H1 (cell line): Measurements from ENCODE around the gene TMEM14B. TPM values are rescaled to one million over a fixed set of nuclear protein-coding genes. Genes with fewer than 3 reads are reported as not detected.
A peak's percentile ranks its signal among the peaks of the same experiment; 100 is the strongest.

Experiments
- CTCF ChIA-PET: fragments of 300-600 bp; sonication (Branson Sonifier 250); formaldehyde crosslinking; loops from one replicate; lab custom pipeline; 2021; ENCODE audit not compliant: partially characterized antibody; lab: Charles Lee
- POLR2A ChIA-PET: fragments of 300-600 bp; sonication (Branson Sonifier 250); formaldehyde crosslinking; loops from one replicate; lab custom pipeline; 2021; ENCODE audit warnings: inconsistent platforms; ENCODE audit not compliant: partially characterized antibody; lab: Charles Lee
- DNase-seq, 2 experiments: peaks; one replicate each; pipeline versions ENCODE4 v3.0.0 to v3.0.0-alpha.2; 2010 to 2022; ENCODE audit warnings: low spot score in 2 of 2, low read depth in 1 of 2, mixed read lengths in 1 of 2
- FAIRE-seq: peaks from 2 replicates; lab custom pipeline; 2011; peaks lifted over from hg19 to GRCh38; lab: Jason Lieb, UNC
- H2AFZ ChIP-seq: 2 replicates; pipeline ENCODE4 v1.8.1; 2012; ENCODE audit warnings: low read length, inconsistent platforms
- H2AK5ac ChIP-seq: 2 replicates; pipeline ENCODE4 v1.6.1; 2013; ENCODE audit warnings: low read depth, low read length
- H2BK120ac ChIP-seq: replicated peaks from 2 replicates; pipeline ENCODE3; 2013; ENCODE audit warnings: low read depth, low read length, inconsistent platforms
- H2BK12ac ChIP-seq: 2 replicates; pipeline ENCODE4 v1.6.1; 2013; ENCODE audit warnings: low read depth, low read length
- H2BK15ac ChIP-seq: 2 replicates; pipeline ENCODE4 v1.6.1; 2013; ENCODE audit warnings: low read length
- H2BK20ac ChIP-seq: 2 replicates; pipeline ENCODE4 v1.6.1; 2013; ENCODE audit warnings: low read length
- H2BK5ac ChIP-seq: 2 replicates; pipeline ENCODE4 v1.6.1; 2013; ENCODE audit warnings: low read depth, low read length
- H3K14ac ChIP-seq: 2 replicates; pipeline ENCODE4 v1.6.1; 2013; ENCODE audit warnings: inconsistent platforms; ENCODE audit not compliant: insufficient read length
- H3K18ac ChIP-seq: 2 replicates; pipeline ENCODE4 v1.6.1; 2013; ENCODE audit warnings: low read length; ENCODE audit errors: extremely low read depth
- H3K23ac ChIP-seq: 2 replicates; pipeline ENCODE4 v1.6.1; 2013; ENCODE audit warnings: inconsistent platforms; ENCODE audit not compliant: insufficient read length
- H3K23me2 ChIP-seq: 2 replicates; pipeline ENCODE4 v1.6.1; 2013; ENCODE audit warnings: low read depth, low read length
- H3K27ac ChIP-seq: 2 replicates; pipeline ENCODE4 v1.6.1; 2011; ENCODE audit warnings: low read depth, low read length, inconsistent platforms
- H3K27me3 ChIP-seq, 4 experiments: replicated peaks in 1 of 4; 1 replicate in 1 of 4; 2 replicates in 3 of 4; pipeline versions ENCODE4 v1.6.1 to v1.8.1; 2011 to 2013; ENCODE audit warnings: low read length in 3 of 4, mild to moderate bottlenecking in 3 of 4, inconsistent platforms in 2 of 4, mixed read lengths in 2 of 4, moderate library complexity in 1 of 4; ENCODE audit not compliant: control insufficient read depth in 3 of 4, insufficient read depth in 3 of 4; ENCODE audit errors: extremely low read depth in 1 of 4
- H3K36me3 ChIP-seq, 4 experiments: 2 replicates each; pipeline versions ENCODE4 v1.6.1 to v1.8.1; 2011 to 2013; ENCODE audit warnings: mild to moderate bottlenecking in 4 of 4, low read length in 3 of 4, moderate library complexity in 2 of 4, control low read depth in 1 of 4, inconsistent platforms in 1 of 4; ENCODE audit not compliant: insufficient read depth in 4 of 4, control insufficient read depth in 2 of 4
- H3K4ac ChIP-seq: replicated peaks from 2 replicates; pipeline ENCODE3; 2013; ENCODE audit warnings: low read length, low read depth, mixed read lengths, inconsistent platforms; ENCODE audit not compliant: insufficient read length
- H3K4me1 ChIP-seq, 4 experiments: replicated peaks in 1 of 4; 1 replicate in 1 of 4; 2 replicates in 3 of 4; pipeline versions ENCODE4 v1.6.1 to v1.8.1; 2011 to 2013; ENCODE audit warnings: low read length in 3 of 4, inconsistent platforms in 2 of 4, mixed read lengths in 1 of 4; ENCODE audit not compliant: insufficient read depth in 4 of 4, control insufficient read depth in 3 of 4
- H3K4me2 ChIP-seq, 2 experiments: 2 replicates each; pipeline versions ENCODE4 v1.6.1 to v1.8.1; 2011 to 2013; ENCODE audit warnings: low read depth in 2 of 2, low read length in 2 of 2, control low read depth in 1 of 2, inconsistent platforms in 1 of 2, mild to moderate bottlenecking in 1 of 2; ENCODE audit not compliant: insufficient read depth in 1 of 2
- H3K4me3 ChIP-seq, 4 experiments: fragments of 200-600, 300-600 bp in 1 of 4; sonication (generic), shearing (Covaris generic), sonication (Bioruptor Twin) in 1 of 4; 2 replicates each; pipeline versions ENCODE4 v1.5.1 to v1.8.1; 2011 to 2016; ENCODE audit warnings: low read length in 4 of 4, low read depth in 3 of 4, control low read depth in 2 of 4, inconsistent platforms in 2 of 4, mild to moderate bottlenecking in 2 of 4, mixed read lengths in 1 of 4, moderate library complexity in 1 of 4; ENCODE audit not compliant: insufficient read depth in 2 of 4; ENCODE audit errors: extremely low read depth in 1 of 4
- H3K56ac ChIP-seq: replicated peaks from 2 replicates; pipeline ENCODE3; 2013; ENCODE audit warnings: low read depth, mild to moderate bottlenecking, mixed read lengths, low read length, inconsistent platforms; ENCODE audit not compliant: insufficient read length
- H3K79me1 ChIP-seq: 2 replicates; pipeline ENCODE4 v1.6.1; 2013; ENCODE audit warnings: low read depth, low read length, control low read depth
- H3K79me2 ChIP-seq, 2 experiments: 2 replicates each; pipeline versions ENCODE4 v1.6.1 to v1.8.1; 2012 to 2013; ENCODE audit warnings: low read length in 2 of 2, mild to moderate bottlenecking in 2 of 2, inconsistent platforms in 1 of 2; ENCODE audit not compliant: insufficient read depth in 2 of 2, control insufficient read depth in 1 of 2
- H3K9ac ChIP-seq, 4 experiments: replicated peaks in 1 of 4; 1 replicate in 1 of 4; 2 replicates in 3 of 4; pipeline versions ENCODE4 v1.6.1 to v1.8.1; 2011 to 2013; ENCODE audit warnings: low read depth in 3 of 4, low read length in 3 of 4, control low read depth in 2 of 4, mild to moderate bottlenecking in 2 of 4, moderate library complexity in 2 of 4, inconsistent platforms in 1 of 4; ENCODE audit errors: extremely low read depth in 1 of 4
- H3K9me3 ChIP-seq, 2 experiments: 2 replicates each; pipeline versions ENCODE4 v1.6.1 to v1.8.1; 2012 to 2013; ENCODE audit warnings: mild to moderate bottlenecking in 2 of 2, moderate library complexity in 2 of 2, control low read depth in 1 of 2, inconsistent platforms in 1 of 2, low read depth in 1 of 2, low read length in 1 of 2, mixed read lengths in 1 of 2; ENCODE audit not compliant: insufficient read depth in 2 of 2
- H4K20me1 ChIP-seq, 2 experiments: replicated peaks in 1 of 2; 2 replicates each; pipeline versions ENCODE3 to v1.8.1; 2011 to 2013; ENCODE audit warnings: inconsistent platforms in 2 of 2, low read length in 2 of 2, mild to moderate bottlenecking in 1 of 2; ENCODE audit not compliant: insufficient read depth in 2 of 2, control insufficient read depth in 1 of 2
- H4K5ac ChIP-seq: 2 replicates; pipeline ENCODE4 v1.6.1; 2013; ENCODE audit warnings: low read length, low read depth, mixed read lengths, inconsistent platforms; ENCODE audit not compliant: insufficient read length
- H4K8ac ChIP-seq: 2 replicates; pipeline ENCODE4 v1.8.0; 2013; ENCODE audit warnings: mild to moderate bottlenecking, moderate library complexity, low read length, inconsistent platforms; ENCODE audit not compliant: insufficient read depth; ENCODE audit errors: extremely low read depth
- H4K91ac ChIP-seq: replicated peaks from 2 replicates; pipeline ENCODE3; 2013; ENCODE audit warnings: low read length, mixed read lengths, inconsistent platforms; ENCODE audit not compliant: insufficient read length
- NANOG ChIP-seq: IDR thresholded peaks from 2 replicates; pipeline ENCODE4 v1.6.1; 2011; ENCODE audit warnings: low read length, low read depth, mild to moderate bottlenecking, inconsistent platforms; ENCODE audit not compliant: insufficient read depth, poor library complexity, severe bottlenecking
- WGBS, 2 experiments: shearing (Covaris generic) in 1 of 2; methylation state at CpG; one replicate each; pipeline versions ENCODE4 v1.1.6 to v1.1.7; 2013 to 2015; ENCODE audit warnings: low lambda C conversion rate in 2 of 2, mixed read lengths in 2 of 2, inconsistent platforms in 1 of 2, low coverage in 1 of 2, missing lambda C conversion rate in 1 of 2; ENCODE audit not compliant: insufficient replicate concordance in 2 of 2, insufficient coverage in 1 of 2, insufficient read length in 1 of 2; ENCODE audit errors: extremely low coverage in 1 of 2, missing lambda C conversion rate in 1 of 2; 5-methylcytosine and 5-hydroxymethylcytosine counted together
- polyA plus RNA-seq, 7 experiments: library from polyadenylated mRNA; depleted of rRNA in 3 of 7; stranded (reverse) in 5 of 7; unstranded in 2 of 7; fragments of >200 nt in 5 of 7; fragments of 200-250 nt in 2 of 7; gene quantifications; 1 replicate in 5 of 7; 2 replicates in 1 of 7; 4 replicates in 1 of 7; pipeline versions ENCODE4 v1.2.1 to v1.2.3, GENCODE V29; 2011 to 2013; ENCODE audit warnings: missing spikeins in 2 of 7, mixed read lengths in 2 of 7
- total RNA-seq: library from RNA; stranded (reverse); fragmentation: NEBNext Ultra II Directional; extraction: Animal tissue kit (Norgen Biotek cat#: 25700); gene quantifications from 2 replicates; pipeline ENCODE4 v1.2.1, GENCODE V29; 2021

TMEM14B gene
- total and polyA plus RNA-seq, 2 of the 8 experiments (the other 6 are each of a cell fraction or from before 2014, with no cell fraction given), result 84.6 to 109 TPM

GRCh38 chr6:10719964-10720264 lies 27.7 kb upstream of the TMEM14B start:
- no peak overlapping the region for H4K5ac ChIP-seq
- peaks cover 4% of the 10 kb centered on the region; the same call in 1 of the 2 replicates for H3K23me2 ChIP-seq
- H3K4me3 ChIP-seq, result no peak overlapping the region
- CTCF ChIA-PET, result interaction anchor here (0.7 to 1.3 kb wide), 4 partner anchors 11 to 250 kb away, joined by 3 read pairs; no protein-coding TSS in a partner anchor
- no peak overlapping the region for H2BK15ac ChIP-seq
- no peak overlapping the region for H3K4ac ChIP-seq
- no peak overlapping the region for H3K56ac ChIP-seq
- no peak for DNase-seq
- peaks cover 6 to 13% of the 10 kb centered on the region in 2 experiments; a peak in 3 of 4 replicates for H3K79me2 ChIP-seq
- H3K27me3 ChIP-seq, result no peaks in the 10 kb centered on the region
- no peak overlapping the region for H3K9ac ChIP-seq
- H3K36me3 ChIP-seq, result peaks cover 0 to 3% (median 0%) of the 10 kb centered on the region in 4 experiments; a peak in 2 of 8 replicates
- no peak overlapping the region for H2BK12ac ChIP-seq
- H2BK120ac ChIP-seq, result no peak overlapping the region
- WGBS, 2 experiments, result 98% methylated on average over 9 of the region's 21 CpGs; no CpG with 5 or more reads in 1 of the 2 experiments
- FAIRE-seq, result no peak
- H3K23ac ChIP-seq, result no peak overlapping the region
- H4K91ac ChIP-seq, result no peak overlapping the region
- H3K79me1 ChIP-seq, result 0 out of 2 replicates have a peak, but pooled peaks cover 6% of the 10 kb centered on the region
- POLR2A ChIA-PET, result interaction anchor here (1.2 to 6.9 kb wide), 4 partner anchors 9 to 27 kb away, joined by 3 to 39 read pairs (median 16); partner anchors contain the start of genes C6orf52, PAK1IP1 and TMEM14B
- no peak overlapping the region for H4K8ac ChIP-seq
- H2AFZ ChIP-seq, result no peak overlapping the region
- H2BK20ac ChIP-seq, result no peak overlapping the region
- H3K27ac ChIP-seq, result no peak overlapping the region
- H3K18ac ChIP-seq, result peak overlapping the region; percentile 7; the same call in 1 of the 2 replicates
- H2BK5ac ChIP-seq, result 0 out of 2 replicates have a peak overlapping the region, but pooled peaks have one; percentile 60
- H3K4me2 ChIP-seq, result no peak overlapping the region
- no peaks in the 10 kb centered on the region for H4K20me1 ChIP-seq
- H3K9me3 ChIP-seq, result peaks cover 0 to 9% of the 10 kb centered on the region in 2 experiments; a peak in 3 of 4 replicates
- peaks cover 0 to 12% (median 4%) of the 10 kb centered on the region in 4 experiments; a peak in 3 of 7 replicates for H3K4me1 ChIP-seq
- H3K14ac ChIP-seq, result no peak overlapping the region
- no peak for TF ChIP-seq NANOG
- TF ChIP-seq, all 59 proteins: peak for 0
- no peak overlapping the region for H2AK5ac ChIP-seq
